ENCODE measurements around the gene HLA-A.

HLA-A gene

DNA sequence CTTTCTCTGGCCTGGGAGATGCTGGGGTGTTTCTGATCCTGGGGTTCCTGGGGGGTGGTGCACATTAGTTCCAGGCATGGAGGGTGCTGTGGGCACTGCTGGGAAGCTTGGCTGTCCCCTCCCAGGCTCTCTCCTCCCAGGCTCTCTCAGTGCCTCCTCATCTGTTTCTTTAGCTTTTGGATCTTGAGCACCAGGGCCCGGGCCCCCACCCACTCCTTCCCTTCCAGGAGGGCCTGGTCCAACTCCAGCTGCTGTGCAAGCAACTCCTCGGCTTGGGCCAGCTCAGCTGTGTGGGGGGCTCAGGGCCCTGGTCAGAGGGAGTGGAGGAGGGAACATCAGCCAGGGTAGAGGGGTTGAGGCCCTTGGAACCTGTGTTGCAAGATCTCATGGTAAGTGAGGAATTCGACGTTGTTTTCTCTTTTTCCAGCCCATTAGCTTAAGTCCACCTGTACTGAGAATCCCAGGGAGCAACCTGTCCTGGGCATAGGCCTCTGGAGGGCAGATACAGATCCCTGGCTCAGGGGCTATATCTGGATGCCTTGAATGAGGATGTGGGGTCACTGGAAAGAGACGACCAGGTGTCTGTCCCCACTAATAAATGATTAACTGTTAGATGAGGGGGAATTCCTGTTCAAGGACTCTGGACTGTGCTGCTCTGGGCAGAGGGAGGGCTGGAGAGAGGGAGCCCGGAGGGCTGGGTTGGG, 34.5 kb upstream of the HLA-A start:
- Histone ChIP-seq H3K9ac (ENCODE audit: low read length) (no peak overlapping the region), H3K4me2 (ENCODE audit: low read length) (no peak overlapping the region), H3K27ac (ENCODE audit: low read length) (no peak overlapping the region), H4K20me1 (ENCODE audit: insufficient read depth, low read length) (no peaks in the 10 kb centered on the region), H3K36me3 (replicated peaks; ENCODE audit: low read depth, low read length) (no peaks in the 10 kb centered on the region), H2AFZ (ENCODE audit: low read depth, low read length) (no peak overlapping the region), H3K4me3 (ENCODE audit: low read length) (no peak overlapping the region), H3K27me3 (ENCODE audit: low read depth, low read length) (no peaks in the 10 kb centered on the region), H3K9me3 (ENCODE audit: insufficient read depth, low read length) (no peaks in the 10 kb centered on the region), H3K79me2 (ENCODE audit: low read length) (no peaks in the 10 kb centered on the region), H3K4me1 (ENCODE audit: low read length) (no peaks in the 10 kb centered on the region)
- TF ChIP-seq EZH2phosphoT487 (IDR thresholded peaks at IDR 0.05; ENCODE audit: low read depth), result no peak
- TF ChIP-seq, protein P1, sequence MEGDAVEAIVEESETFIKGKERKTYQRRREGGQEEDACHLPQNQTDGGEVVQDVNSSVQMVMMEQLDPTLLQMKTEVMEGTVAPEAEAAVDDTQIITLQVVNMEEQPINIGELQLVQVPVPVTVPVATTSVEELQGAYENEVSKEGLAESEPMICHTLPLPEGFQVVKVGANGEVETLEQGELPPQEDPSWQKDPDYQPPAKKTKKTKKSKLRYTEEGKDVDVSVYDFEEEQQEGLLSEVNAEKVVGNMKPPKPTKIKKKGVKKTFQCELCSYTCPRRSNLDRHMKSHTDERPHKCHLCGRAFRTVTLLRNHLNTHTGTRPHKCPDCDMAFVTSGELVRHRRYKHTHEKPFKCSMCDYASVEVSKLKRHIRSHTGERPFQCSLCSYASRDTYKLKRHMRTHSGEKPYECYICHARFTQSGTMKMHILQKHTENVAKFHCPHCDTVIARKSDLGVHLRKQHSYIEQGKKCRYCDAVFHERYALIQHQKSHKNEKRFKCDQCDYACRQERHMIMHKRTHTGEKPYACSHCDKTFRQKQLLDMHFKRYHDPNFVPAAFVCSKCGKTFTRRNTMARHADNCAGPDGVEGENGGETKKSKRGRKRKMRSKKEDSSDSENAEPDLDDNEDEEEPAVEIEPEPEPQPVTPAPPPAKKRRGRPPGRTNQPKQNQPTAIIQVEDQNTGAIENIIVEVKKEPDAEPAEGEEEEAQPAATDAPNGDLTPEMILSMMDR (IDR thresholded peaks at IDR 0.05; ENCODE audit: low read depth, low read length), result no peak

DNA sequence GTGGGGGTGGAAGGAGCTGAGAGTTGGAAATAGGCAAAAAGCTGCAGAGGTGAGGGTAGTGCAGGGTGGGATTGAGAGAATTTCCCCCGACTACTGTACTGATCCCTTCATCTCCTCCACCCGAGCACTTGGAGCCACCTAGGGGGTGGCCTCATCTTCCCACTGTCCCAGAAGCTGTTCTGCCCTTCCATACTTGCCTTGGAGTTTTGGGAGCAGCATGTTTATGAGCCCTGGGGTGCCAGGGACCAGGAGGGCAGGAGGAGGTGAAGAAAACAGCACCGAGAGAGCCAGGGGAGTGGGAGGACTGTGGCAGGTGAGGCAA, 34.0 kb upstream of the HLA-A start:
- H3K9me3 ChIP-seq (ENCODE audit: insufficient read depth, low read length), result no peaks in the 10 kb centered on the region
- no peak overlapping the region for H3K9ac ChIP-seq (ENCODE audit: low read length)
- H3K27ac ChIP-seq (ENCODE audit: low read length), result no peak overlapping the region
- H3K36me3 ChIP-seq (replicated peaks; ENCODE audit: low read depth, low read length), result no peaks in the 10 kb centered on the region
- H3K4me2 ChIP-seq (ENCODE audit: low read length), result no peak overlapping the region
- no peak overlapping the region for H2AFZ ChIP-seq (ENCODE audit: low read depth, low read length)
- H3K79me2 ChIP-seq (ENCODE audit: low read length), result no peaks in the 10 kb centered on the region
- H3K4me1 ChIP-seq (ENCODE audit: low read length), result no peaks in the 10 kb centered on the region
- TF ChIP-seq EZH2phosphoT487 (IDR thresholded peaks at IDR 0.05; ENCODE audit: low read depth), result no peak
- TF ChIP-seq, protein P1 (IDR thresholded peaks at IDR 0.05; ENCODE audit: low read depth, low read length), result no peak
- no peaks in the 10 kb centered on the region for H4K20me1 ChIP-seq (ENCODE audit: insufficient read depth, low read length)
- no peaks in the 10 kb centered on the region for H3K27me3 ChIP-seq (ENCODE audit: low read depth, low read length)
- no peak overlapping the region for H3K4me3 ChIP-seq (ENCODE audit: low read length)

DNA sequence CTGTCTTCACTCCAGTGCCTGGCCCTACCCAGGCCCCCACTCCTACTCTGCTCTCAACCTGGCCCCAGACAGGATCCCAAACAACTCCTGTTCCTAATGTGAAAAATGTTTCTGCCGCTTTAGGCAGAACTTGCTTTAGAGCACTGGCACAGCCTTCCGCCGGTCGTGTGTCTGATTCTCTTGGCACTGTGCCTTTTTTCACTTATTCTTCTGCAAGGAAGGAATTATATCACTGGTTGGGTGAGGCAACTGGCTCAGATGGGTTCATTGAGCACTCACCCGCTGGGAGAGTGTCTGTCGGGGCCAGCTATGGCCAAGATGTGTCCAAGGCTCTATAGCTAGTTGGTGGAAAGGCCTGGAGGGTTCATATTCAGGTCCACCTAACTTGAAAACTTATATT, 33.6 kb upstream of the HLA-A start:
- no peaks in the 10 kb centered on the region for H3K4me1 ChIP-seq (ENCODE audit: low read length)
- H3K9me3 ChIP-seq (ENCODE audit: insufficient read depth, low read length), result no peaks in the 10 kb centered on the region
- TF ChIP-seq EZH2phosphoT487 (IDR thresholded peaks at IDR 0.05; ENCODE audit: low read depth), result no peak
- TF ChIP-seq, protein P1 (IDR thresholded peaks at IDR 0.05; ENCODE audit: low read depth, low read length), result no peak
- H2AFZ ChIP-seq (ENCODE audit: low read depth, low read length), result no peak overlapping the region
- no peaks in the 10 kb centered on the region for H3K27me3 ChIP-seq (ENCODE audit: low read depth, low read length)
- no peaks in the 10 kb centered on the region for H4K20me1 ChIP-seq (ENCODE audit: insufficient read depth, low read length)
- H3K9ac ChIP-seq (ENCODE audit: low read length), result no peak overlapping the region
- no peak overlapping the region for H3K4me2 ChIP-seq (ENCODE audit: low read length)
- H3K79me2 ChIP-seq (ENCODE audit: low read length), result no peaks in the 10 kb centered on the region
- H3K4me3 ChIP-seq (ENCODE audit: low read length), result no peak overlapping the region
- H3K27ac ChIP-seq (ENCODE audit: low read length), result no peak overlapping the region
- H3K36me3 ChIP-seq (replicated peaks; ENCODE audit: low read depth, low read length), result no peaks in the 10 kb centered on the region

DNA sequence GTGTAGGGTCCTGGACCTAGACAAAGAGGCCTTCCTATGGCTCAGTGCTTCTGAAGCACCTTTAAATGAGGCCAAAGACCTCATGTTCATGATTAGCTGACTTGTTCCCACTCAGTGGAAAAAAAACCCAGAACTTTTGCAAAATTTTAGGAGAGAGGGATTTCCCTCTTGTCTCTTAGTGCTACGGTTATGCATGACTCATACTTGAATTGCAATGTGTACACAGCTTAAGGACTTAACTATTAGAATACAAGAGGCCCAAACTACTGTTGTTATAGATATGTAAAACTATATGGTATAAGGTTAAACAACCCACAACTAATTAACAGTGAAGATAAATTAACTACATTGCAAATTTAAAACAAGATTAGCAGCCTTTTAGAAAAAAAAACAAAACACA, 32.3 kb upstream of the HLA-A start:
- Histone ChIP-seq H3K27ac (ENCODE audit: low read length) (no peak overlapping the region), H3K4me1 (ENCODE audit: low read length) (no peaks in the 10 kb centered on the region), H3K9ac (ENCODE audit: low read length) (no peak overlapping the region), H3K27me3 (ENCODE audit: low read depth, low read length) (no peaks in the 10 kb centered on the region), H3K4me3 (ENCODE audit: low read length) (no peak overlapping the region), H2AFZ (ENCODE audit: low read depth, low read length) (no peak overlapping the region), H3K9me3 (ENCODE audit: insufficient read depth, low read length) (no peaks in the 10 kb centered on the region), H3K79me2 (ENCODE audit: low read length) (no peaks in the 10 kb centered on the region), H3K4me2 (ENCODE audit: low read length) (no peak overlapping the region), H3K36me3 (replicated peaks; ENCODE audit: low read depth, low read length) (no peaks in the 10 kb centered on the region), H4K20me1 (ENCODE audit: insufficient read depth, low read length) (no peaks in the 10 kb centered on the region)
- TF ChIP-seq, protein P1 (IDR thresholded peaks at IDR 0.05; ENCODE audit: low read depth, low read length), result no peak
- TF ChIP-seq EZH2phosphoT487 (IDR thresholded peaks at IDR 0.05; ENCODE audit: low read depth), result no peak
